PC-9 (cell line): Measurements from ENCODE around the gene KLRC3. TPM values are rescaled to one million over a fixed set of nuclear protein-coding genes. Genes with fewer than 3 reads are reported as not detected.
"Not testable (repeated sequence)": the region's sequence is repeated elsewhere in the genome, so short reads cannot be mapped to it uniquely, and the experiment has no call there.

ENCODE experiments used
- BruUV-seq: library from RNA; stranded (reverse); fragments of 400-500 nt; replicated peaks from 2 replicates; lab custom pipeline; 2021; lab: Mats Ljungman, UMichigan
- CTCF ChIA-PET: fragments of 300-600 bp; sonication (Branson Sonifier 250); formaldehyde crosslinking; loops from one replicate; lab custom pipeline; 2022; ENCODE audit warnings: antibody characterized with exemption; lab: Charles Lee
- POLR2A ChIA-PET: fragments of 300-600 bp; sonication (Branson Sonifier 250); formaldehyde crosslinking; loops from one replicate; lab custom pipeline; 2022; ENCODE audit warnings: antibody characterized with exemption; ENCODE audit not compliant: unreplicated experiment; lab: Charles Lee
- DNase-seq, 2 experiments: peaks; one replicate each; pipeline versions ENCODE4 v3.0.0 to v3.0.0-alpha.2; 2015 to 2022; ENCODE audit warnings: mixed read lengths in 1 of 2
- H2AFZ ChIP-seq: fragments of 200-600 bp; sonication (generic); 2 replicates; pipeline ENCODE4 v1.8.1; 2017; ENCODE audit warnings: antibody characterized with exemption
- H3F3A ChIP-seq: fragments of 200-600 bp; sonication (generic); 2 replicates; pipeline ENCODE4 v1.8.1; 2017; ENCODE audit warnings: antibody characterized with exemption, mild to moderate bottlenecking, low read depth; ENCODE audit not compliant: insufficient read depth
- H3K27ac ChIP-seq: fragments of 200-600 bp; sonication (generic); 2 replicates; pipeline ENCODE4 v1.6.1; 2016; ENCODE audit warnings: mixed run types
- H3K27me3 ChIP-seq: fragments of 200-600 bp; sonication (generic); 2 replicates; pipeline ENCODE4 v1.6.1; 2016; ENCODE audit warnings: low read depth, mixed run types; ENCODE audit not compliant: insufficient read depth
- H3K36me3 ChIP-seq: fragments of 200-600 bp; sonication (generic); 2 replicates; pipeline ENCODE4 v1.6.1; 2016; ENCODE audit warnings: low read depth, mixed run types
- H3K4me1 ChIP-seq: fragments of 200-600 bp; sonication (generic); replicated peaks from 2 replicates; pipeline ENCODE4 v1.6.1; 2016; ENCODE audit warnings: mixed run types; ENCODE audit not compliant: insufficient read depth
- H3K4me2 ChIP-seq: fragments of 200-600 bp; sonication (generic); 2 replicates; pipeline ENCODE4 v1.6.1; 2017; ENCODE audit warnings: mixed run types
- H3K4me3 ChIP-seq: fragments of 200-600 bp; sonication (generic); 2 replicates; pipeline ENCODE4 v1.6.1; 2016; ENCODE audit warnings: mixed run types
- H3K79me2 ChIP-seq: fragments of 200-600 bp; sonication (generic); 2 replicates; pipeline ENCODE4 v1.6.1; 2017; ENCODE audit warnings: low read depth, mixed run types
- H3K9me2 ChIP-seq: fragments of 200-600 bp; sonication (generic); 2 replicates; pipeline ENCODE4 v1.8.1; 2017; ENCODE audit warnings: mild to moderate bottlenecking; ENCODE audit not compliant: insufficient read depth
- H3K9me3 ChIP-seq: fragments of 200-600 bp; sonication (generic); 2 replicates; pipeline ENCODE4 v1.8.1; 2016; ENCODE audit warnings: low read depth; ENCODE audit not compliant: insufficient read depth
- H4K20me1 ChIP-seq: fragments of 200-600 bp; sonication (generic); 2 replicates; pipeline ENCODE4 v1.8.1; 2017; ENCODE audit not compliant: insufficient read depth
- EZH2 ChIP-seq: fragments of 200-600 bp; sonication (generic); IDR thresholded peaks from 2 replicates; pipeline ENCODE4 v1.8.0; 2017; ENCODE audit warnings: antibody characterized with exemption, low read depth
- intact Hi-C: fragments of 100-400 bp; cut with micrococcal nuclease; formaldehyde crosslinking; loops from one replicate; pipeline ENCODE4 v1.10.0; 2022; ENCODE audit not compliant: unreplicated experiment
- total RNA-seq: library from RNA; stranded (reverse); gene quantifications from 2 replicates; pipeline ENCODE4 v1.2.3, GENCODE V29; 2021
- TF ChIP-seq, protein P1 (sequence below): fragments of 200-600 bp; sonication (generic); conservative IDR thresholded peaks from 2 replicates; pipeline ENCODE4 v1.6.1; 2017; ENCODE audit warnings: mixed run types, antibody characterized with exemption, mild to moderate bottlenecking, moderate library complexity

The KLRC3 gene
- total RNA-seq, 1 experiment from 2014 or later: not detected

GRCh38 chr12:10453156-10453555, 32.8 kb upstream of the KLRC3 start, which contains the start of gene KLRC1:
TSS of gene KLRC1 (minus strand) at chr12:10453377. CDS start at chr12:10451156, 2,221 bp downstream.
- Histone ChIP-seq H4K20me1 (no peaks in the 10 kb centered on the region), H3K36me3 (no peaks in the 10 kb centered on the region), H3K9me3 (no peaks in the 10 kb centered on the region), H3K79me2 (no peaks in the 10 kb centered on the region), H2AFZ (no peak within 1 kb of the TSS), H3K27ac (no peak within 1 kb of the TSS), H3F3A (no peaks in the 10 kb centered on the region), H3K27me3 (no peaks in the 10 kb centered on the region), H3K9me2 (peaks cover 4% of the 10 kb centered on the region; the same call in 1 of the 2 replicates), H3K4me1 (0 out of 2 replicates have a peak, but pooled peaks cover 4% of the 10 kb centered on the region), H3K4me2 (no peak within 1 kb of the TSS), H3K4me3 (no peak within 1 kb of the TSS)
- intact Hi-C loops: no loop called here
- BruUV-seq: no TSS peak
- TF ChIP-seq EZH2: no peak
- TF ChIP-seq, protein P1, sequence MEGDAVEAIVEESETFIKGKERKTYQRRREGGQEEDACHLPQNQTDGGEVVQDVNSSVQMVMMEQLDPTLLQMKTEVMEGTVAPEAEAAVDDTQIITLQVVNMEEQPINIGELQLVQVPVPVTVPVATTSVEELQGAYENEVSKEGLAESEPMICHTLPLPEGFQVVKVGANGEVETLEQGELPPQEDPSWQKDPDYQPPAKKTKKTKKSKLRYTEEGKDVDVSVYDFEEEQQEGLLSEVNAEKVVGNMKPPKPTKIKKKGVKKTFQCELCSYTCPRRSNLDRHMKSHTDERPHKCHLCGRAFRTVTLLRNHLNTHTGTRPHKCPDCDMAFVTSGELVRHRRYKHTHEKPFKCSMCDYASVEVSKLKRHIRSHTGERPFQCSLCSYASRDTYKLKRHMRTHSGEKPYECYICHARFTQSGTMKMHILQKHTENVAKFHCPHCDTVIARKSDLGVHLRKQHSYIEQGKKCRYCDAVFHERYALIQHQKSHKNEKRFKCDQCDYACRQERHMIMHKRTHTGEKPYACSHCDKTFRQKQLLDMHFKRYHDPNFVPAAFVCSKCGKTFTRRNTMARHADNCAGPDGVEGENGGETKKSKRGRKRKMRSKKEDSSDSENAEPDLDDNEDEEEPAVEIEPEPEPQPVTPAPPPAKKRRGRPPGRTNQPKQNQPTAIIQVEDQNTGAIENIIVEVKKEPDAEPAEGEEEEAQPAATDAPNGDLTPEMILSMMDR: no peak
- no peak for DNase-seq
- CTCF ChIA-PET: no interaction called here
- POLR2A ChIA-PET: no interaction called here

GRCh38 chr12:10448236-10448635, 27.8 kb upstream of the KLRC3 start:
- Histone ChIP-seq H3K36me3 (no peaks in the 10 kb centered on the region), H3K9me3 (no peaks in the 10 kb centered on the region), H3K27me3 (no peaks in the 10 kb centered on the region), H2AFZ (no peak overlapping the region), H3F3A (no peaks in the 10 kb centered on the region), H3K27ac (no peak overlapping the region), H3K4me1 (0 out of 2 replicates have a peak, but pooled peaks cover 4% of the 10 kb centered on the region), H3K79me2 (no peaks in the 10 kb centered on the region), H3K4me3 (no peak overlapping the region), H4K20me1 (no peaks in the 10 kb centered on the region), H3K4me2 (no peak overlapping the region), H3K9me2 (peaks cover 4% of the 10 kb centered on the region; the same call in 1 of the 2 replicates)
- no TSS peak for BruUV-seq
- POLR2A ChIA-PET: no interaction called here
- no peak for DNase-seq
- TF ChIP-seq, protein P1: no peak
- TF ChIP-seq EZH2: no peak
- intact Hi-C loops: no loop called here
- CTCF ChIA-PET: no interaction called here

GRCh38 chr12:10446052-10446451, 25.7 kb upstream of the KLRC3 start:
- H3K9me3 ChIP-seq, H3K9me2 ChIP-seq, POLR2A ChIA-PET, H2AFZ ChIP-seq, intact Hi-C loops, H3K36me3 ChIP-seq, CTCF ChIA-PET, DNase-seq, H4K20me1 ChIP-seq, H3K4me2 ChIP-seq, BruUV-seq, H3K4me3 ChIP-seq, H3K4me1 ChIP-seq, H3K79me2 ChIP-seq, H3F3A ChIP-seq, H3K27ac ChIP-seq, H3K27me3 ChIP-seq: not testable (repeated sequence)

DNA sequence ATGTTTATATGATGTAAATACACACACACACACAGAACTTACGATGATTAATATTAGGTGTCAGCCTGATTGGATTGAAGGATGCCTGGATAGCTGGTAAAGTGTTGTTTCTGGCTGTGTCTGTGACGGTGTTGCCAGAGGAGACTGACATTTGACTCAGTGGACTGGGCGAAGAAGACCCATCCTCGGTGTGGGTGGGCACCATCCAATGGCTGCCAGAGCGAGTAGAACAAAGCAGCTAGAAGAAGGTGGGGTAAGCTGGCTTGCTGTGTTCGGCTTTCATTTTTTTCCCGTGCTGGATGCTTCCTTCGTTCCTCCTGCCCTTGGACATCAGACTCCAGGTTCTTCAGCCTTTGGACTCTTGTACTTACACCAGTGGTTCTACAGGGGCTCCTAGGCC, 20.7 kb upstream of the KLRC3 start:
- H2AFZ ChIP-seq, POLR2A ChIA-PET, H3K4me2 ChIP-seq, H3K9me2 ChIP-seq, H3K27ac ChIP-seq, H3K36me3 ChIP-seq, CTCF ChIA-PET, intact Hi-C loops, H3K27me3 ChIP-seq, H4K20me1 ChIP-seq, DNase-seq, BruUV-seq, H3F3A ChIP-seq, H3K4me3 ChIP-seq, H3K79me2 ChIP-seq, H3K9me3 ChIP-seq, H3K4me1 ChIP-seq: not testable (repeated sequence)

GRCh38 chr12:10439608-10440274, 19.3 kb upstream of the KLRC3 start:
- BruUV-seq, H3F3A ChIP-seq, H3K79me2 ChIP-seq, H3K9me3 ChIP-seq, intact Hi-C loops, H2AFZ ChIP-seq, POLR2A ChIA-PET, H3K4me2 ChIP-seq, H3K4me1 ChIP-seq, CTCF ChIA-PET, H3K27me3 ChIP-seq, H3K9me2 ChIP-seq, H3K36me3 ChIP-seq, H4K20me1 ChIP-seq, H3K27ac ChIP-seq, H3K4me3 ChIP-seq: not testable (repeated sequence)
- peak in 1 of 2 experiments; percentile 77 for DNase-seq

- H3K36me3 ChIP-seq, POLR2A ChIA-PET, H3K9me2 ChIP-seq, CTCF ChIA-PET, H3F3A ChIP-seq, DNase-seq, H3K27ac ChIP-seq, H2AFZ ChIP-seq, H3K9me3 ChIP-seq, H4K20me1 ChIP-seq, H3K79me2 ChIP-seq, H3K4me1 ChIP-seq, H3K27me3 ChIP-seq, H3K4me2 ChIP-seq, BruUV-seq, intact Hi-C loops, H3K4me3 ChIP-seq: not testable (repeated sequence)
These were observed 17.2 kb upstream of the KLRC3 start for GRCh38 chr12:10437601-10438000.
